ENCODE data around the gene AAMP. TPM values are rescaled to one million over a fixed set of nuclear protein-coding genes. Genes with fewer than 3 reads are reported as not detected.
A peak's percentile ranks its signal among the peaks of the same experiment; 100 is the strongest.

Gene AAMP
- total RNA-seq, 1 experiment from 2014 or later = 98.7 TPM

DNA sequence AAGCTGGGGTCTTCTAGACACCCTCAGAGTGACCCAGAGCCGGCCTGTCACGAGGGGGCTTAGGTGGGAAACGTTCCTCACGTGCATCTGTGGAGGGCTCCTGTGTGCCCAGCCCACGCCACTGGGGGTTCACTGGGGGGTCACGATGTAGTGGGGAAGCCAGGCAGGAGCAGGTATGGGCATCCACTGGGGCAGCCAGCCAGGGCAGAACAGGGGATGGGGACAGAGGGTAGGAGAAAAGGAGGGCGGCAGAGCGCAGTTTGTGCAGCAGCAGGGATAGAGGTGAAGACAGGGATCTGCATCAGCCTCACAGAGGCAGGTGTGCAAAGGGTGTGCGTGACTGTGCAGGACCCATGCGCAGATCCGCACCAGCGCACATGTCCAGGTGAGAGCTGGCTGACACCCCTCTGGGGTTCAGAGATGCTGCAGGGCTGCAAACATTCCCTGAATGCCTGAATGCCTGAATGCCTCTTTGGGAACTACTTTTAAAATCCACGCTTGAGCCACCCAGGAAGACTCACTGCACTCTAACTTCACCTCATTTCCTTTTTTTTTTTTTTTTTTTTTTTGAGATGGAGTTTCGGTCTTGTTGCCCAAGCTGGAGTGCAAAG is 10.4 kb upstream of the AAMP start:
- CTCF ChIA-PET = interaction anchor here (1.1 to 7.3 kb wide), 3 partner anchors 7 to 77 kb away, joined by 4 to 160 read pairs (median 5); partner anchors contain the start of genes AAMP and PNKD

DNA sequence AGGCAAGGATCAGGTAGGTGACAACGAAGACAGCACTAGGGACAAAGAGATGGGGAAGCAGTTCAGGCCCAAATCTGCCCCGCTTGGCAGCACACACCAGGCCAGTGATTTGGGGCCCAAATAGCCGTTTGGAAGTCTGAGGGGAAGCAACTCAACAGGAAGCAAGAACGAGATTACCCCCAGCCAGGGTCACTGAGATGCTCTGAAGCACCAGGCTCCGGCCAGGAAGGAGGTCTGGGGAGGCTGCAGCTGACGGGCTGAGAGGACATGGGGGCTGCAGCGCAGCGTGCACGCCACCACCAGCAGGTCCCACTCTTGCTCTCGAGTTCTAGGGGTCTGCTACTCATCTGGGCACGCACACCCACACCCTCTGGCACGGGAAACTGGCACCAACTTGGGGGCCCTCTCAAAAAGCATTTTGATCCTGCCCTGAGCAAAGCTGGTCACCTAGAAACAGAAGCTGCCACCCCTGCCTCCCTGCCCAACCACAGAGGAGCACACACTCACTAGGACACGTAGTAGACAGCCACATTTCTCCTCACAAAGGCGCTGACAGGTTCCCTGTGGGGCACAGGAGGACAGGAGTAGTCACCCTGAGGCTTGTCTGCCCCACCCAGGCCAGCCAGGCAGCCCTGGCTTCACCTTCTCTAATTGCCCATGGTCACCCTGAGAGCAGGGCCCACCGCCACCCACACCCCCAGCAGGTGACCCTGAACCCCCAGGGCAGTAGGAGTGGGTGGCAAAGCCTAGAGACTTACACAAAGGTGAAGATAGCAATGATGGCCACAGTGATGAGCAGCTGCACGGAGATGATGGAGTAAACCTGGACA is 8.8 kb upstream of the AAMP start:
- H3K27me3 Mint-ChIP-seq (ENCODE audit: insufficient read depth, unreplicated experiment) = no peaks in the 10 kb centered on the region

More for the DNA sequence above, 10.4 kb upstream of the AAMP start:
- H3K36me3 Mint-ChIP-seq (ENCODE audit: insufficient read depth, unreplicated experiment) = peaks cover 82% of the 10 kb centered on the region
- no peak overlapping the region for H3K4me3 Mint-ChIP-seq (ENCODE audit: unreplicated experiment)
- H3K27me3 Mint-ChIP-seq (ENCODE audit: insufficient read depth, unreplicated experiment) = no peaks in the 10 kb centered on the region
- intact Hi-C loops (cut with micrococcal nuclease) = no loop called here
- DNase-seq (ENCODE audit: unreplicated experiment) = no peak
- peak overlapping the region; percentile 74 for H3K27ac Mint-ChIP-seq (ENCODE audit: low read depth, unreplicated experiment)
- POLR2A ChIA-PET = interaction anchor here (1.9 kb wide), 1 partner anchor 11 kb away, joined by 6 read pairs; no protein-coding TSS in a partner anchor
- H3K4me1 Mint-ChIP-seq (ENCODE audit: insufficient read depth, unreplicated experiment) = peaks cover 23% of the 10 kb centered on the region
- H3K9me3 Mint-ChIP-seq (ENCODE audit: unreplicated experiment) = no peaks in the 10 kb centered on the region
- BruUV-seq (replicated peaks) = no TSS peak
- TF ChIP-seq, protein P1, sequence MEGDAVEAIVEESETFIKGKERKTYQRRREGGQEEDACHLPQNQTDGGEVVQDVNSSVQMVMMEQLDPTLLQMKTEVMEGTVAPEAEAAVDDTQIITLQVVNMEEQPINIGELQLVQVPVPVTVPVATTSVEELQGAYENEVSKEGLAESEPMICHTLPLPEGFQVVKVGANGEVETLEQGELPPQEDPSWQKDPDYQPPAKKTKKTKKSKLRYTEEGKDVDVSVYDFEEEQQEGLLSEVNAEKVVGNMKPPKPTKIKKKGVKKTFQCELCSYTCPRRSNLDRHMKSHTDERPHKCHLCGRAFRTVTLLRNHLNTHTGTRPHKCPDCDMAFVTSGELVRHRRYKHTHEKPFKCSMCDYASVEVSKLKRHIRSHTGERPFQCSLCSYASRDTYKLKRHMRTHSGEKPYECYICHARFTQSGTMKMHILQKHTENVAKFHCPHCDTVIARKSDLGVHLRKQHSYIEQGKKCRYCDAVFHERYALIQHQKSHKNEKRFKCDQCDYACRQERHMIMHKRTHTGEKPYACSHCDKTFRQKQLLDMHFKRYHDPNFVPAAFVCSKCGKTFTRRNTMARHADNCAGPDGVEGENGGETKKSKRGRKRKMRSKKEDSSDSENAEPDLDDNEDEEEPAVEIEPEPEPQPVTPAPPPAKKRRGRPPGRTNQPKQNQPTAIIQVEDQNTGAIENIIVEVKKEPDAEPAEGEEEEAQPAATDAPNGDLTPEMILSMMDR (IDR thresholded peaks at IDR 0.05; ENCODE audit: unreplicated experiment) = no peak

DNA sequence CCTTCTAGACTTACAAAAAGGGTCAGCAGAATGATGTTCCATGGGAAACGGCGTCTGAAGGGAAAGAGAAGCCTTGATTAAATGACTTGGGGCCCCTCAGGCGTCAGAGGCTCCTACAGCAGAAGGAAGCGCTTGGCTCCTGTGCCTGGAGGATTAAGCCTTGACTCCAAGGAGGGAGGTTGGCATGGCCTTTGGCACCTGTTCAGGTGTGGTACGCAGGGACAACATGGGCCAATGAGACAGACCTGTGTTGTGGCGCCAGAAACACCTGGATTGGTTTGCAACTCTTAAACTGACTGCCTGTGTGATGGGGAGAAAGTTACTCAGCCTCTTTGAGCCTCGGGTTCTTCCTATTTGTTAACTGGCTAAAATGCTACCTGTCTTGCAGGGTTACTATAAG is 8.0 kb upstream of the AAMP start:
- TF ChIP-seq, protein P1 (IDR thresholded peaks at IDR 0.05; ENCODE audit: unreplicated experiment) = no peak
- intact Hi-C loops (cut with micrococcal nuclease) = no loop called here
- no TSS peak for BruUV-seq (replicated peaks)
- ChIA-PET CTCF (no interaction called here), POLR2A (interaction anchor here (1.1 kb wide), 1 partner anchor 9 kb away, joined by 4 read pairs; no protein-coding TSS in a partner anchor)
- Mint-ChIP-seq H3K36me3 (ENCODE audit: insufficient read depth, unreplicated experiment) (peaks cover 81% of the 10 kb centered on the region), H3K27ac (ENCODE audit: low read depth, unreplicated experiment) (no peak overlapping the region), H3K27me3 (ENCODE audit: insufficient read depth, unreplicated experiment) (no peaks in the 10 kb centered on the region), H3K4me1 (ENCODE audit: insufficient read depth, unreplicated experiment) (peaks cover 19% of the 10 kb centered on the region), H3K4me3 (ENCODE audit: unreplicated experiment) (no peak overlapping the region), H3K9me3 (ENCODE audit: unreplicated experiment) (no peaks in the 10 kb centered on the region)
- DNase-seq (ENCODE audit: unreplicated experiment) = no peak

More for the DNA sequence above, 8.8 kb upstream of the AAMP start:
- ChIA-PET CTCF (no interaction called here), POLR2A (interaction anchor here (0.9 to 1.2 kb wide), 3 partner anchors 8 to 9 kb away, joined by 3 to 4 read pairs (median 4); partner anchors contain the start of genes AAMP and PNKD)
- peaks cover 17% of the 10 kb centered on the region for H3K4me1 Mint-ChIP-seq (ENCODE audit: insufficient read depth, unreplicated experiment)
- H3K27ac Mint-ChIP-seq (ENCODE audit: low read depth, unreplicated experiment) = no peak overlapping the region
- TF ChIP-seq, protein P1 (IDR thresholded peaks at IDR 0.05; ENCODE audit: unreplicated experiment) = no peak
- intact Hi-C loops (cut with micrococcal nuclease) = no loop called here
- no TSS peak for BruUV-seq (replicated peaks)
- peaks cover 85% of the 10 kb centered on the region for H3K36me3 Mint-ChIP-seq (ENCODE audit: insufficient read depth, unreplicated experiment)
- no peak for DNase-seq (ENCODE audit: unreplicated experiment)
- no peaks in the 10 kb centered on the region for H3K9me3 Mint-ChIP-seq (ENCODE audit: unreplicated experiment)
- H3K4me3 Mint-ChIP-seq (ENCODE audit: unreplicated experiment) = no peak overlapping the region
